Panc1 (cell line): ENCODE data around the gene ZNF497. TPM values are rescaled to one million over a fixed set of nuclear protein-coding genes. Genes with fewer than 3 reads are reported as not detected.
A peak's percentile ranks its signal among the peaks of the same experiment; 100 is the strongest.

ENCODE experiments used
- ATAC-seq: fragments of 200-7000 bp; cut with Tn5 transposase; 2 replicates; pipeline ENCODE4 v1.9.1; 2020; ENCODE audit warnings: mild to moderate bottlenecking, moderate library complexity
- Bru-seq: library from RNA; stranded (reverse); fragments of 400-500 nt; gene quantifications from one replicate; lab custom pipeline; 2021; lab: Mats Ljungman, UMichigan
- BruChase-seq, 2 experiments: library from RNA; stranded (reverse); fragments of 400-500 nt; gene quantifications; one replicate each; lab custom pipeline; 2021; lab: Mats Ljungman, UMichigan
- BruUV-seq: library from RNA; stranded (reverse); fragments of 400-500 nt; replicated peaks from 2 replicates; lab custom pipeline; 2021; lab: Mats Ljungman, UMichigan
- CTCF ChIA-PET: fragments of 300-600 bp; sonication (Branson Sonifier 250); formaldehyde crosslinking; loops from one replicate; lab custom pipeline; 2022; ENCODE audit warnings: antibody characterized with exemption; lab: Charles Lee
- POLR2A ChIA-PET: fragments of 300-600 bp; sonication (Branson Sonifier 250); formaldehyde crosslinking; loops from one replicate; lab custom pipeline; 2022; ENCODE audit warnings: antibody characterized with exemption; lab: Charles Lee
- DNase-seq: peaks from one replicate; pipeline ENCODE4 v3.0.0-alpha.2; 2010; ENCODE audit warnings: low read depth, low spot score
- H3K27ac ChIP-seq: 2 replicates; pipeline ENCODE4 v1.5.1; 2011; ENCODE audit warnings: mild to moderate bottlenecking, low read length, inconsistent platforms
- H3K27me3 ChIP-seq: fragments of 200-500 bp; sonication (Bioruptor generic); 2 replicates; pipeline ENCODE4 v1.6.0; 2014; ENCODE audit warnings: low read length, inconsistent platforms; ENCODE audit not compliant: control insufficient read depth, insufficient read depth
- H3K36me3 ChIP-seq: fragments of 200-500 bp; sonication (Bioruptor generic); 2 replicates; pipeline ENCODE4 v1.5.1; 2014; ENCODE audit warnings: inconsistent platforms, mild to moderate bottlenecking, low read length, moderate library complexity; ENCODE audit not compliant: control insufficient read depth, insufficient read depth
- H3K4me1 ChIP-seq: 2 replicates; pipeline ENCODE4 v1.5.1; 2011; ENCODE audit warnings: inconsistent platforms, mild to moderate bottlenecking, low read length, moderate library complexity; ENCODE audit not compliant: control insufficient read depth, insufficient read depth
- H3K4me3 ChIP-seq, 2 experiments: 2 replicates each; pipeline ENCODE4 v1.5.1; 2011 to 2012; ENCODE audit warnings: low read depth in 2 of 2, low read length in 2 of 2, mild to moderate bottlenecking in 2 of 2, inconsistent platforms in 1 of 2, moderate library complexity in 1 of 2
- H3K9me3 ChIP-seq: fragments of 200-500 bp; sonication (Bioruptor generic); 2 replicates; pipeline ENCODE4 v1.5.1; 2014; ENCODE audit warnings: low read depth, mild to moderate bottlenecking, inconsistent platforms, low read length, moderate library complexity; ENCODE audit not compliant: control insufficient read depth, insufficient read depth
- CTCF ChIP-seq: fragments of 450-650 bp; IDR thresholded peaks from 2 replicates; pipeline ENCODE4 v1.5.1; 2017; ENCODE audit warnings: mild to moderate bottlenecking
- POLR2AphosphoS5 ChIP-seq: IDR thresholded peaks from 2 replicates; pipeline ENCODE4 v1.6.1; 2012; ENCODE audit warnings: mild to moderate bottlenecking, low read depth, low read length, moderate library complexity
- REST ChIP-seq, 2 experiments: IDR thresholded peaks; 2 replicates each; pipeline ENCODE4 v1.6.1; 2011 to 2012; ENCODE audit warnings: low read depth in 2 of 2, control low read depth in 1 of 2, low read length in 1 of 2, mild to moderate bottlenecking in 1 of 2, moderate library complexity in 1 of 2; ENCODE audit not compliant: insufficient read depth in 1 of 2
- SIN3A ChIP-seq: IDR thresholded peaks from 2 replicates; pipeline ENCODE4 v1.6.1; 2012; ENCODE audit warnings: low read depth, mild to moderate bottlenecking, low read length, moderate library complexity, borderline replicate concordance; ENCODE audit not compliant: insufficient read depth
- TCF7L2 ChIP-seq: IDR thresholded peaks from 2 replicates; pipeline ENCODE4 v1.6.1; 2011; ENCODE audit warnings: mild to moderate bottlenecking, low read depth, low read length, inconsistent platforms
- in situ Hi-C: cut with HindIII; loops from 2 replicates; pipeline ENCODE4 v1.10.0; 2016; ENCODE audit warnings: low sequenced_read_pairs, low pct_unique_long_range_greater_than_20kb
- intact Hi-C: fragments of 100-400 bp; cut with micrococcal nuclease; formaldehyde crosslinking; loops from one replicate; pipeline ENCODE4 v1.10.0; 2022; ENCODE audit not compliant: unreplicated experiment
- long read RNA-seq: library from polyadenylated mRNA; unstranded; transcript quantifications from one replicate; pipeline ENCODE4 v2.0.0, GENCODE V29; 2021; ENCODE audit not compliant: unreplicated experiment
- polyA plus RNA-seq: library from polyadenylated mRNA; unstranded; fragments of >200 nt; gene quantifications from one replicate; pipeline ENCODE4 v1.2.1, GENCODE V29; 2012; ENCODE audit warnings: missing spikeins; ENCODE audit not compliant: insufficient read length
- total RNA-seq: library from RNA; stranded (reverse); gene quantifications from one replicate; pipeline ENCODE4 v1.2.1, GENCODE V29; 2021; ENCODE audit not compliant: unreplicated experiment

The ZNF497 gene
- total RNA-seq (1.9 TPM), Bru-seq, nascent RNA (percentile 32 among the genes with signal in this experiment), BruChase-seq, experiment 1, labeled RNA remaining after a 2-hour chase (percentile 48 among the genes with signal in this experiment), BruChase-seq, experiment 2, labeled RNA remaining after a 6-hour chase (percentile 39 among the genes with signal in this experiment)
- 4.0 TPM for polyA plus RNA-seq
- long read RNA-seq, partial matches to known transcripts = 0 of 7 reads
- long read RNA-seq, other reads (novel, unspliced or antisense) = 6 of 7 reads

- intact Hi-C loops (no loop called here), in situ Hi-C loops (no loop called here)
- no TSS peak for BruUV-seq
These were observed at the start of gene ZNF497 for GRCh38 chr19:58362272-58362994. TSS of gene ZNF497 (minus strand) at chr19:58362751. CDS start at chr19:58357635, 5,116 bp downstream.

More at GRCh38 chr19:58362272-58362994, at the start of gene ZNF497:
- H3K4me1 ChIP-seq = peaks cover 6% of the 10 kb centered on the region; the same call in 1 of the 2 replicates
- no peaks in the 10 kb centered on the region for H3K9me3 ChIP-seq
- DNase-seq (peak; percentile 79), ATAC-seq (peak; percentile 94)
- H3K36me3 ChIP-seq = no peaks in the 10 kb centered on the region
- ChIA-PET CTCF (no interaction called here), POLR2A (interaction anchor here (0.5 to 3.0 kb wide), 12 partner anchors 10 to 163 kb away, joined by 3 to 16 read pairs (median 4); partner anchors contain the start of gene ZBTB45)
- peak within 1 kb of the TSS; percentile 96 for H3K27ac ChIP-seq
- H3K27me3 ChIP-seq = no peaks in the 10 kb centered on the region
- TF ChIP-seq TCF7L2 (peak; percentile 59), POLR2AphosphoS5 (peak; percentile 95), REST (IDR thresholded peaks at IDR 0.05; ENCODE audit: insufficient read depth in 1 of 2, low read depth in 2 of 2, low read length in 1 of 2) (0 out of 4 replicates have a peak, but pooled peaks of 1 of the 2 experiments have one; percentile 70), SIN3A (peak; percentile 100), CTCF (no peak)
- H3K4me3 ChIP-seq = peak within 1 kb of the TSS; percentile 60 to 95
